ENCODE results near the gene MARCO. TPM values are rescaled to one million over a fixed set of nuclear protein-coding genes. Genes with fewer than 3 reads are reported as not detected.
"Not testable (repeated sequence)": the region's sequence is repeated elsewhere in the genome, so short reads cannot be mapped to it uniquely, and the experiment has no call there.

The MARCO gene
- polyA plus RNA-seq, 1 donor from 2014 or later = not detected

DNA sequence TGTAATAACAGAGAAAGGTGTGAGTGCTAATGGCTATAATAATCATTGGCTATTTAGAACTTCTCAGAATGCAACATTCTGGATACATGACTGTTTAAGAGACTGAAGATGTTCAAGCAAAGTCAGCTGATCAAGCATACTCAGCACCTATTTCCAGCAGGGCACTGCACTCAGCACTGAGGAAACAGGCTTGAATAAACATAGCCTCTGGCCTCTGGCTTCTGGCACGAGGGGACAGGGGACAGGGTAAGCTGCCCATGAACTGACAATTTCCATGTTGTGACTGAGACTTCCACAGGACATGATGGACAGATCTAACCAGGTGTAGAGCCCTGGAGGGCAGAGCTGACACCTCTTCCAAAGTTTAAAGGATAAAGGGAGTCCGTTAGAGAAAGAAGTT is 1.3 kb downstream of the MARCO start:
- Histone ChIP-seq H3K4me2 (ENCODE audit: low read length) (no peak overlapping the region), H3K27ac (ENCODE audit: low read length) (no peak overlapping the region), H3K27me3 (ENCODE audit: insufficient read depth, low read depth, low read length) (no peaks in the 10 kb centered on the region), H3K79me2 (replicated peaks; ENCODE audit: insufficient read depth, low read length) (no peaks in the 10 kb centered on the region), H3K9ac (ENCODE audit: low read length) (no peak overlapping the region), H3K4me3 (ENCODE audit: low read length) (no peak overlapping the region), H3K9me3 (ENCODE audit: low read length) (no peaks in the 10 kb centered on the region), H3F3A (ENCODE audit: insufficient read depth, low read length, poor library complexity, severe bottlenecking) (no peaks in the 10 kb centered on the region), H3K36me3 (ENCODE audit: insufficient read depth, low read length) (no peaks in the 10 kb centered on the region), H3K9me2 (ENCODE audit: insufficient read depth, low read length) (no peaks in the 10 kb centered on the region), H4K20me1 (ENCODE audit: insufficient read depth) (no peaks in the 10 kb centered on the region), H2AFZ (ENCODE audit: low read depth, low read length) (no peak overlapping the region)
- no peak for TF ChIP-seq MXI1 (conservative IDR thresholded peaks at IDR 0.05; ENCODE audit: poor library complexity, severe bottlenecking)
- TF ChIP-seq SMC3 (conservative IDR thresholded peaks at IDR 0.05; ENCODE audit: poor library complexity) = no peak
- TF ChIP-seq POLR2AphosphoS5 (IDR thresholded peaks at IDR 0.05) = no peak
- no peak for TF ChIP-seq RAD21 (conservative IDR thresholded peaks at IDR 0.05)
- TF ChIP-seq EZH2 (IDR thresholded peaks at IDR 0.05; ENCODE audit: borderline replicate concordance, insufficient read depth, low read length, poor library complexity, severe bottlenecking) = no peak
- TF ChIP-seq CTCF (IDR thresholded peaks at IDR 0.05; ENCODE audit: poor library complexity, severe bottlenecking) = no peak
- no peak for TF ChIP-seq TAF1 (IDR thresholded peaks at IDR 0.05; ENCODE audit: low read depth)
- TF ChIP-seq EP300 (conservative IDR thresholded peaks at IDR 0.05; ENCODE audit: poor library complexity, severe bottlenecking) = no peak
- TF ChIP-seq, protein P1, sequence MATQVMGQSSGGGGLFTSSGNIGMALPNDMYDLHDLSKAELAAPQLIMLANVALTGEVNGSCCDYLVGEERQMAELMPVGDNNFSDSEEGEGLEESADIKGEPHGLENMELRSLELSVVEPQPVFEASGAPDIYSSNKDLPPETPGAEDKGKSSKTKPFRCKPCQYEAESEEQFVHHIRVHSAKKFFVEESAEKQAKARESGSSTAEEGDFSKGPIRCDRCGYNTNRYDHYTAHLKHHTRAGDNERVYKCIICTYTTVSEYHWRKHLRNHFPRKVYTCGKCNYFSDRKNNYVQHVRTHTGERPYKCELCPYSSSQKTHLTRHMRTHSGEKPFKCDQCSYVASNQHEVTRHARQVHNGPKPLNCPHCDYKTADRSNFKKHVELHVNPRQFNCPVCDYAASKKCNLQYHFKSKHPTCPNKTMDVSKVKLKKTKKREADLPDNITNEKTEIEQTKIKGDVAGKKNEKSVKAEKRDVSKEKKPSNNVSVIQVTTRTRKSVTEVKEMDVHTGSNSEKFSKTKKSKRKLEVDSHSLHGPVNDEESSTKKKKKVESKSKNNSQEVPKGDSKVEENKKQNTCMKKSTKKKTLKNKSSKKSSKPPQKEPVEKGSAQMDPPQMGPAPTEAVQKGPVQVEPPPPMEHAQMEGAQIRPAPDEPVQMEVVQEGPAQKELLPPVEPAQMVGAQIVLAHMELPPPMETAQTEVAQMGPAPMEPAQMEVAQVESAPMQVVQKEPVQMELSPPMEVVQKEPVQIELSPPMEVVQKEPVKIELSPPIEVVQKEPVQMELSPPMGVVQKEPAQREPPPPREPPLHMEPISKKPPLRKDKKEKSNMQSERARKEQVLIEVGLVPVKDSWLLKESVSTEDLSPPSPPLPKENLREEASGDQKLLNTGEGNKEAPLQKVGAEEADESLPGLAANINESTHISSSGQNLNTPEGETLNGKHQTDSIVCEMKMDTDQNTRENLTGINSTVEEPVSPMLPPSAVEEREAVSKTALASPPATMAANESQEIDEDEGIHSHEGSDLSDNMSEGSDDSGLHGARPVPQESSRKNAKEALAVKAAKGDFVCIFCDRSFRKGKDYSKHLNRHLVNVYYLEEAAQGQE (IDR thresholded peaks at IDR 0.05; ENCODE audit: borderline replicate concordance) = no peak

- no peak overlapping the region for H3K4me3 ChIP-seq (ENCODE audit: low read length)
- no peaks in the 10 kb centered on the region for H3K9me2 ChIP-seq (ENCODE audit: insufficient read depth, low read length)
- no peak overlapping the region for H3K4me2 ChIP-seq (ENCODE audit: low read length)
- TF ChIP-seq MXI1 (conservative IDR thresholded peaks at IDR 0.05; ENCODE audit: poor library complexity, severe bottlenecking) = no peak
- TF ChIP-seq SMC3 (conservative IDR thresholded peaks at IDR 0.05; ENCODE audit: poor library complexity) = no peak
- no peak for TF ChIP-seq EZH2 (IDR thresholded peaks at IDR 0.05; ENCODE audit: borderline replicate concordance, insufficient read depth, low read length, poor library complexity, severe bottlenecking)
- TF ChIP-seq, protein P1 (IDR thresholded peaks at IDR 0.05; ENCODE audit: borderline replicate concordance) = no peak
- no peak for TF ChIP-seq TAF1 (IDR thresholded peaks at IDR 0.05; ENCODE audit: low read depth)
- H3K27ac ChIP-seq (ENCODE audit: low read length) = no peak overlapping the region
- no peak overlapping the region for H2AFZ ChIP-seq (ENCODE audit: low read depth, low read length)
- no peaks in the 10 kb centered on the region for H3K36me3 ChIP-seq (ENCODE audit: insufficient read depth, low read length)
- H3K79me2 ChIP-seq (replicated peaks; ENCODE audit: insufficient read depth, low read length) = no peaks in the 10 kb centered on the region
- H3K9ac ChIP-seq (ENCODE audit: low read length) = no peak overlapping the region
- H3K9me3 ChIP-seq (ENCODE audit: low read length) = no peaks in the 10 kb centered on the region
- H3F3A ChIP-seq (ENCODE audit: insufficient read depth, low read length, poor library complexity, severe bottlenecking) = no peaks in the 10 kb centered on the region
- H4K20me1 ChIP-seq (ENCODE audit: insufficient read depth) = no peaks in the 10 kb centered on the region
- no peaks in the 10 kb centered on the region for H3K27me3 ChIP-seq (ENCODE audit: insufficient read depth, low read depth, low read length)
Observed at GRCh38 chr2:118945881-118946280, 3.9 kb downstream of the MARCO start.

GRCh38 chr2:118948266-118948665 is 6.3 kb downstream of the MARCO start:
- not testable (repeated sequence) for H4K20me1 ChIP-seq (ENCODE audit: insufficient read depth); H3K9ac ChIP-seq (ENCODE audit: low read length); H3K79me2 ChIP-seq (replicated peaks; ENCODE audit: insufficient read depth, low read length); H3K9me2 ChIP-seq (ENCODE audit: insufficient read depth, low read length); H3K36me3 ChIP-seq (ENCODE audit: insufficient read depth, low read length); H3F3A ChIP-seq (ENCODE audit: insufficient read depth, low read length, poor library complexity, severe bottlenecking); H3K27me3 ChIP-seq (ENCODE audit: insufficient read depth, low read depth, low read length); H3K9me3 ChIP-seq (ENCODE audit: low read length); H3K27ac ChIP-seq (ENCODE audit: low read length); H3K4me3 ChIP-seq (ENCODE audit: low read length); H2AFZ ChIP-seq (ENCODE audit: low read depth, low read length); H3K4me2 ChIP-seq (ENCODE audit: low read length)

Measured in neural cell (in vitro differentiated cells).